Hepatocyte (in vitro differentiated cells): ENCODE results near the gene ZFR2. TPM values are rescaled to one million over a fixed set of nuclear protein-coding genes. Genes with fewer than 3 reads are reported as not detected.

Experiments
- DNase-seq: peaks from one replicate; pipeline ENCODE4 v3.0.0-alpha.2; 2016; ENCODE audit warnings: low spot score
- H2AFZ ChIP-seq: fragments of 200-600 bp; sonication (generic); 2 replicates; pipeline ENCODE4 v1.6.0; 2016; ENCODE audit warnings: antibody characterized with exemption, mild to moderate bottlenecking
- H3K27ac ChIP-seq: fragments of 200-600 bp; sonication (generic); 2 replicates; pipeline ENCODE4 v1.5.1; 2016; ENCODE audit warnings: mild to moderate bottlenecking
- H3K27me3 ChIP-seq: fragments of 200-600 bp; sonication (generic); 2 replicates; pipeline ENCODE4 v1.6.1; 2016
- H3K36me3 ChIP-seq: fragments of 200-600 bp; sonication (generic); replicated peaks from 2 replicates; pipeline ENCODE4 v1.5.1; 2016; ENCODE audit warnings: low read depth; ENCODE audit not compliant: insufficient read depth
- H3K4me1 ChIP-seq: fragments of 200-600 bp; sonication (generic); 2 replicates; pipeline ENCODE4 v1.5.1; 2016; ENCODE audit warnings: mild to moderate bottlenecking, moderate library complexity; ENCODE audit not compliant: insufficient read depth
- H3K4me2 ChIP-seq: fragments of 200-600 bp; sonication (generic); 2 replicates; pipeline ENCODE4 v1.6.0; 2016
- H3K4me3 ChIP-seq: fragments of 200-600 bp; sonication (generic); 2 replicates; pipeline ENCODE4 v1.5.1; 2016; ENCODE audit warnings: mild to moderate bottlenecking
- H3K79me2 ChIP-seq: fragments of 200-600 bp; sonication (generic); 2 replicates; pipeline ENCODE4 v1.6.0; 2017; ENCODE audit warnings: mild to moderate bottlenecking
- H3K9me2 ChIP-seq: fragments of 200-600 bp; sonication (generic); replicated peaks from 2 replicates; pipeline ENCODE4 v1.6.0; 2017; ENCODE audit warnings: mild to moderate bottlenecking; ENCODE audit not compliant: insufficient read depth
- H3K9me3 ChIP-seq: fragments of 200-600 bp; sonication (generic); 2 replicates; pipeline ENCODE4 v1.5.1; 2016; ENCODE audit warnings: low read depth, mild to moderate bottlenecking
- H4K20me1 ChIP-seq: fragments of 200-600 bp; sonication (generic); 2 replicates; pipeline ENCODE4 v1.6.0; 2016; ENCODE audit warnings: mild to moderate bottlenecking; ENCODE audit not compliant: insufficient read depth, poor library complexity, severe bottlenecking
- CTCF ChIP-seq: fragments of 200-600 bp; sonication (generic); IDR thresholded peaks from 2 replicates; pipeline ENCODE4 v1.5.1; 2016; ENCODE audit warnings: antibody characterized with exemption, mild to moderate bottlenecking; ENCODE audit not compliant: poor library complexity
- EZH2 ChIP-seq: fragments of 200-600 bp; sonication (generic); IDR thresholded peaks from 2 replicates; pipeline ENCODE4 v1.6.1; 2016; ENCODE audit warnings: antibody characterized with exemption, mild to moderate bottlenecking, borderline replicate concordance
- EZH2phosphoT487 ChIP-seq: fragments of 200-600 bp; sonication (generic); IDR thresholded peaks from one replicate; pipeline ENCODE4 v1.6.1; 2018; ENCODE audit warnings: antibody characterized with exemption, mild to moderate bottlenecking, low read depth, moderate library complexity; ENCODE audit not compliant: unreplicated experiment, severe bottlenecking
- WGBS: methylation state at CpG from one replicate; pipeline ENCODE4 v1.1.6; 2016; ENCODE audit warnings: low lambda C conversion rate; ENCODE audit errors: missing lambda C conversion rate; 5-methylcytosine and 5-hydroxymethylcytosine counted together
- polyA plus RNA-seq: library from polyadenylated mRNA; unstranded; fragments of >200 nt; fragmentation: Nextera tagmentation; extraction: Ambion mirVana; gene quantifications from 2 replicates; pipeline ENCODE4 v1.2.1, GENCODE V29; 2016
- total RNA-seq: library from RNA; depleted of rRNA; stranded (reverse); fragments of >200 nt; gene quantifications from 2 replicates; pipeline ENCODE4 v1.2.3, GENCODE V29; 2014

The ZFR2 gene
- total and polyA plus RNA-seq, 2 experiments from 2014 or later = 0.97 to 1.7 TPM

GRCh38 chr19:3862826-3863500, 5.9 kb downstream of the ZFR2 start:
- 87% methylated on average over 25 of the region's 25 CpGs for WGBS
- Histone ChIP-seq H3K27me3 (peaks cover 21% of the 10 kb centered on the region), H3K79me2 (no peaks in the 10 kb centered on the region), H2AFZ (no peak overlapping the region), H3K4me2 (no peak overlapping the region), H4K20me1 (no peaks in the 10 kb centered on the region), H3K4me1 (no peaks in the 10 kb centered on the region), H3K36me3 (no peaks in the 10 kb centered on the region), H3K9me3 (no peaks in the 10 kb centered on the region), H3K27ac (no peak overlapping the region), H3K4me3 (no peak overlapping the region), H3K9me2 (no peaks in the 10 kb centered on the region)
- TF ChIP-seq CTCF (no peak), EZH2 (no peak), EZH2phosphoT487 (no peak)
- no peak for DNase-seq

- no peak for DNase-seq
- TF ChIP-seq EZH2 = no peak
- no peak for TF ChIP-seq CTCF
- no peak for TF ChIP-seq EZH2phosphoT487
- Histone ChIP-seq H3K4me3 (no peak overlapping the region), H3K27ac (no peak overlapping the region), H4K20me1 (no peaks in the 10 kb centered on the region), H3K9me2 (no peaks in the 10 kb centered on the region), H3K36me3 (no peaks in the 10 kb centered on the region), H2AFZ (no peak overlapping the region), H3K4me2 (no peak overlapping the region), H3K79me2 (no peaks in the 10 kb centered on the region), H3K9me3 (no peaks in the 10 kb centered on the region), H3K27me3 (no peaks in the 10 kb centered on the region), H3K4me1 (no peaks in the 10 kb centered on the region)
- WGBS = 94% methylated on average over 17 of the region's 17 CpGs
Observed at GRCh38 chr19:3860499-3860898, 8.3 kb downstream of the ZFR2 start.

GRCh38 chr19:3857449-3858003, 11.3 kb downstream of the ZFR2 start:
- Histone ChIP-seq H3K27me3 (no peaks in the 10 kb centered on the region), H4K20me1 (no peaks in the 10 kb centered on the region), H3K4me1 (no peaks in the 10 kb centered on the region), H3K4me2 (no peak overlapping the region), H3K9me3 (no peaks in the 10 kb centered on the region), H3K36me3 (no peaks in the 10 kb centered on the region), H3K9me2 (no peaks in the 10 kb centered on the region), H3K79me2 (no peaks in the 10 kb centered on the region), H2AFZ (no peak overlapping the region), H3K4me3 (no peak overlapping the region), H3K27ac (no peak overlapping the region)
- no peak for DNase-seq
- TF ChIP-seq EZH2phosphoT487 (no peak), CTCF (no peak), EZH2 (no peak)
- 94% methylated on average over 12 of the region's 12 CpGs for WGBS
